ENCODE results near the gene HEPN1. TPM values are rescaled to one million over a fixed set of nuclear protein-coding genes. Genes with fewer than 3 reads are reported as not detected.

HEPN1 gene
- total RNA-seq, 2 donors from 2014 or later = not detected

- H3K27me3 ChIP-seq = no peaks in the 10 kb centered on the region
- H3K4me1 ChIP-seq = no peaks in the 10 kb centered on the region
- H3K9me3 ChIP-seq = no peaks in the 10 kb centered on the region
- no peaks in the 10 kb centered on the region for H3K36me3 ChIP-seq
- intact Hi-C loops (cut with DNase I) = no loop called here
- DNase-seq = no peak
- no peak overlapping the region for H3K9ac ChIP-seq (ENCODE audit: low read depth in 2 of 2, low read length in 2 of 2)
- no peak overlapping the region for H3K4me3 ChIP-seq
- TF ChIP-seq CTCF (IDR thresholded peaks at IDR 0.05) = no peak
- no peak overlapping the region for H3K27ac ChIP-seq
Observed at GRCh38 chr11:124945826-124946225, 26.8 kb downstream of the HEPN1 start.

- Histone ChIP-seq H3K4me3 (no peak overlapping the region), H3K9ac (ENCODE audit: low read depth in 2 of 2, low read length in 2 of 2) (no peak overlapping the region)
Observed at GRCh38 chr11:124946735-124947141, 27.7 kb downstream of the HEPN1 start.

GRCh38 chr11:124950601-124951330 lies 31.7 kb downstream of the HEPN1 start:
- Histone ChIP-seq H3K9me3 (no peaks in the 10 kb centered on the region), H3K4me1 (no peaks in the 10 kb centered on the region), H3K9ac (ENCODE audit: low read depth in 2 of 2, low read length in 2 of 2) (no peak overlapping the region), H3K36me3 (no peaks in the 10 kb centered on the region), H3K27ac (no peak overlapping the region), H3K4me3 (no peak overlapping the region), H3K27me3 (no peaks in the 10 kb centered on the region)
- intact Hi-C loops (cut with DNase I) = loop anchor here (10.0 kb wide), 1 partner anchor 644 kb away; the partner anchor contains the start of gene STT3A
- TF ChIP-seq CTCF (IDR thresholded peaks at IDR 0.05) = no peak
- no peak for DNase-seq

More at GRCh38 chr11:124946735-124947141, 27.7 kb downstream of the HEPN1 start:
- intact Hi-C loops (cut with DNase I) = no loop called here
- Histone ChIP-seq H3K4me1 (no peaks in the 10 kb centered on the region), H3K9me3 (no peaks in the 10 kb centered on the region), H3K27me3 (no peaks in the 10 kb centered on the region), H3K27ac (no peak overlapping the region), H3K36me3 (no peaks in the 10 kb centered on the region)
- TF ChIP-seq CTCF (IDR thresholded peaks at IDR 0.05) = no peak
- no peak for DNase-seq

GRCh38 chr11:124951341-124951740 lies 32.3 kb downstream of the HEPN1 start:
- H3K4me1 ChIP-seq = no peaks in the 10 kb centered on the region
- H3K36me3 ChIP-seq = no peaks in the 10 kb centered on the region
- H3K9ac ChIP-seq (ENCODE audit: low read depth in 2 of 2, low read length in 2 of 2) = no peak overlapping the region
- H3K27me3 ChIP-seq = no peaks in the 10 kb centered on the region
- H3K4me3 ChIP-seq = no peak overlapping the region
- DNase-seq = no peak
- intact Hi-C loops (cut with DNase I) = loop anchor here (10.0 kb wide), 1 partner anchor 643 kb away; the partner anchor contains the start of gene STT3A
- H3K27ac ChIP-seq = no peak overlapping the region
- H3K9me3 ChIP-seq = no peaks in the 10 kb centered on the region
- TF ChIP-seq CTCF (IDR thresholded peaks at IDR 0.05) = no peak

- intact Hi-C loops (cut with DNase I) = loop anchor here (10.0 kb wide), 1 partner anchor 641 kb away; the partner anchor contains the start of gene STT3A
- peak within 1 kb of the TSS; percentile 71 for H3K4me3 ChIP-seq
Observed at GRCh38 chr11:124953753-124954589, 34.9 kb downstream of the HEPN1 start, which contains the start of gene CCDC15. Gene CCDC15 (plus strand): TSS chr11:124954202. CDS start chr11:124954733, 531 bp downstream.

More at GRCh38 chr11:124953753-124954589, 34.9 kb downstream of the HEPN1 start, which contains the start of gene CCDC15:
- no peaks in the 10 kb centered on the region for H3K9me3 ChIP-seq
- no peak for TF ChIP-seq CTCF (IDR thresholded peaks at IDR 0.05)
- no peaks in the 10 kb centered on the region for H3K4me1 ChIP-seq
- H3K27me3 ChIP-seq = no peaks in the 10 kb centered on the region
- peak; percentile 99 for DNase-seq
- H3K36me3 ChIP-seq = no peaks in the 10 kb centered on the region
- H3K9ac ChIP-seq (ENCODE audit: low read depth in 2 of 2, low read length in 2 of 2) = peak within 1 kb of the TSS; percentile 35 to 78
- H3K27ac ChIP-seq = peak within 1 kb of the TSS; percentile 68
